GM10248 (cell line): Measurements from ENCODE around the gene AQP12B.

Experiments
- CTCF ChIA-PET: fragments of 300-600 bp; sonication (Branson Sonifier 250); formaldehyde crosslinking; extraction: SDS; loops from one replicate; lab custom pipeline; 2021; ENCODE audit warnings: antibody characterized with exemption; lab: Yijun Ruan, JAX
- POLR2A ChIA-PET: fragments of 350-650 bp; sonication (Branson Sonifier 250); formaldehyde crosslinking; extraction: SDS; loops from one replicate; lab custom pipeline; 2020; ENCODE audit warnings: antibody characterized with exemption; lab: Yijun Ruan, JAX
- DNase-seq: peaks from one replicate; pipeline ENCODE4 v3.0.0; 2012; ENCODE audit errors: extremely low spot score
- TF ChIP-seq, protein P1 (sequence below): IDR thresholded peaks from 2 replicates; pipeline ENCODE4 v1.5.1; 2012; ENCODE audit warnings: mild to moderate bottlenecking, low read depth; ENCODE audit errors: extremely low read depth, missing control alignments, control extremely low read depth

The AQP12B gene

DNA sequence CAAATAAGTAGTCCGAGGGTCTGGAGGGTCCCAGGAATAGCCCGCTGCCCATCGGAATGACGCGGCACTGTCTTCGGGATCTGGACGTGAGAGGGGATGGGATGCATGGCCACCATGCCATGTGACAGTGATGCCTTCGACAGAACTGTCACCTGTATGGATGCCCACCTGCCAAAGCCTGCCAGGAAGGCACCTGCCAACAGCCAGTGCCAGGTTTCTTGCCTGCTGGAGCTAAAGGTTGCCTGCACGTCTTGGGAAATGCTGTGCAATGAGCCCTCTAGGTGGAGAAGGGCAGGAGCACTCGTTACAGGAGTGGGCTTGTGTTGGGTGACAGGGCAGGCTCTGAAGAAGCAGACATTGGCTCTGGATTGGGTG, 36.9 kb downstream of the AQP12B start:
- POLR2A ChIA-PET = no interaction called here
- DNase-seq = peak; percentile 16
- CTCF ChIA-PET = no interaction called here
- TF ChIP-seq, protein P1, sequence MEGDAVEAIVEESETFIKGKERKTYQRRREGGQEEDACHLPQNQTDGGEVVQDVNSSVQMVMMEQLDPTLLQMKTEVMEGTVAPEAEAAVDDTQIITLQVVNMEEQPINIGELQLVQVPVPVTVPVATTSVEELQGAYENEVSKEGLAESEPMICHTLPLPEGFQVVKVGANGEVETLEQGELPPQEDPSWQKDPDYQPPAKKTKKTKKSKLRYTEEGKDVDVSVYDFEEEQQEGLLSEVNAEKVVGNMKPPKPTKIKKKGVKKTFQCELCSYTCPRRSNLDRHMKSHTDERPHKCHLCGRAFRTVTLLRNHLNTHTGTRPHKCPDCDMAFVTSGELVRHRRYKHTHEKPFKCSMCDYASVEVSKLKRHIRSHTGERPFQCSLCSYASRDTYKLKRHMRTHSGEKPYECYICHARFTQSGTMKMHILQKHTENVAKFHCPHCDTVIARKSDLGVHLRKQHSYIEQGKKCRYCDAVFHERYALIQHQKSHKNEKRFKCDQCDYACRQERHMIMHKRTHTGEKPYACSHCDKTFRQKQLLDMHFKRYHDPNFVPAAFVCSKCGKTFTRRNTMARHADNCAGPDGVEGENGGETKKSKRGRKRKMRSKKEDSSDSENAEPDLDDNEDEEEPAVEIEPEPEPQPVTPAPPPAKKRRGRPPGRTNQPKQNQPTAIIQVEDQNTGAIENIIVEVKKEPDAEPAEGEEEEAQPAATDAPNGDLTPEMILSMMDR = no peak

DNA sequence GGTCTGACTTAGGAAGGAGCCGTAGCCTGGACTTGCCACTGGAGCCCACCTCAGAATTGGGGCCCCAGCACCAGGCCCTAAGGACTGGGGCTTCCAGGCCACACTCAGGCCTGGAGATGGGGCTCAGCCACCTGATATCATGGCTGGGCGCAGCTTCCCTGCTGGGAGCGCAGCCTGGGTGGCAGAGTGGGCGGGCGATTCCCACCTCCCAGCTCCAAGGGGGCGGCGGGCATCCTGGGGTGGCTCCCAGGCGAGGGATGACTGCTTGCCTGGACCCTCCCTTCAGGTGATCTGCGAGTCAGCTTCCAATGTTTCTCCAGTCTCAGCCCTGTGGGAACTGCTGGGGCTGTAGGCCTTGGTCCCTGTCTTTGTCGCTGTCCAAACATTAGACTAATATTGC, 37.3 kb downstream of the AQP12B start:
- CTCF ChIA-PET = no interaction called here
- POLR2A ChIA-PET = no interaction called here
- TF ChIP-seq, protein P1 = no peak
- DNase-seq = peak; percentile 15

DNA sequence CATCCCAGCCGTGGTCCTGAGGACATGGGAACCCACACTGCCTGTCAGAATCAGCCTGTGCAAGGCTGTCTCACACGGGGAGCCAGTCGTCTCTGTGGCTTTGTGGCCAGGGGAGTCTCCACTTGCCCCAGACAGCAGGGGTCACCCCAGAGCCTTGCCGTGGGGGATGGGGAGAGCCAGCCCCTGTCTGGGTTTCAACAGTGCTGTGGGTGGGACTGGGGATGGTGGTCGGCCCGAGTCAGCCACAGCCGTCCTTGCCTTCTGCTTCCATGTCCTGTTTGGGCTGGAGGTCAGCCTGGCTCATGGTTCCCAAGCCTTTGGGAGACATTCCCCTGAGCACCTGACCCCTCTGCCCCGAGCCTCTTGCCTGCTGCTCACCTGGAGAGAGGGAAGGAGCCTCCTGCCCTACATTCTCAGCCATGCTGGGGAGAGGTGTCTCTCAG, 37.8 kb downstream of the AQP12B start:
- ChIA-PET POLR2A (no interaction called here), CTCF (no interaction called here)
- peak; percentile 15 for DNase-seq
- TF ChIP-seq, protein P1 = no peak

DNA sequence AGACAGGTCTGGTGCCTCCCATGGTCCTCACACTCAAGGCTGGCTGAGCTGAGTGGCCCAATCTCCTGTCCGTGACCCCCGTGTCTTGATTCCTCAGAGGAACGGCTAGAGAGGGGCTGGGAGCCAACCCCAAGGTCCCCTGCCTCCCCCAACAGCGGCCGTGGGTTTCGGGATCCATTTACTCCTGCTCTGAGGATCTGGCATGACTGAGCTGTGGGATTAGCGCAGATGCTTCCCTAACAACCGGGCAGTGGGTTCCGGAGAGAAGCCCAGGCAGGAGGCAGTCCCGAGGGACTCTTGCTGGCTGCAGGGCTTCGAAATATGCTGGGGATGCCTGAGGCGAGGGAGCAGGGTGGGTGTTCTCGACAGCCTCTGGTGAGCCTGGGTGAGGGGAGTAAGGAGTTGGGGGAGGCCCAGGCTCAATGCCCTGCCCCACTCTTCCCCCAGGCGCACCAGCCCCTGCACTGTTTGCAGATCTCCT, 38.5 kb downstream of the AQP12B start:
- CTCF ChIA-PET = no interaction called here
- POLR2A ChIA-PET = no interaction called here
- peak; percentile 6 for DNase-seq
- TF ChIP-seq, protein P1 = no peak

DNA sequence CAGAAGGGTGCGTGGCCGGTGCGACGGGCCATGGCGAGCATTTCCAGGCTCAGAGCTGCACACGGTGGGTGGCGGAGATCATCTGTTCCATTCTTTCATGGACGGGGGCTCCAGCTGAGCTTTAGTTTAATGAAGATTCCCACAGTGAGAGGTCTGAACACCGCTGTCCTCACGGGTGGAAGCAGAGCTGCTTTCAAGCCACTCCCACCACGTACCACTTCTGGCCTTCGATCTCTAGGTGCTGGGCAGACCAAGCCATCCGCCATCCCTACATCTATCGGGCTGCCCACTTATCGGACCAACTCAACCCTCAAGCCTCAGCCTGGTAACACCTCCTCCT, 38.9 kb downstream of the AQP12B start:
- DNase-seq = no peak
- ChIA-PET POLR2A (no interaction called here), CTCF (no interaction called here)
- TF ChIP-seq, protein P1 = no peak

DNA sequence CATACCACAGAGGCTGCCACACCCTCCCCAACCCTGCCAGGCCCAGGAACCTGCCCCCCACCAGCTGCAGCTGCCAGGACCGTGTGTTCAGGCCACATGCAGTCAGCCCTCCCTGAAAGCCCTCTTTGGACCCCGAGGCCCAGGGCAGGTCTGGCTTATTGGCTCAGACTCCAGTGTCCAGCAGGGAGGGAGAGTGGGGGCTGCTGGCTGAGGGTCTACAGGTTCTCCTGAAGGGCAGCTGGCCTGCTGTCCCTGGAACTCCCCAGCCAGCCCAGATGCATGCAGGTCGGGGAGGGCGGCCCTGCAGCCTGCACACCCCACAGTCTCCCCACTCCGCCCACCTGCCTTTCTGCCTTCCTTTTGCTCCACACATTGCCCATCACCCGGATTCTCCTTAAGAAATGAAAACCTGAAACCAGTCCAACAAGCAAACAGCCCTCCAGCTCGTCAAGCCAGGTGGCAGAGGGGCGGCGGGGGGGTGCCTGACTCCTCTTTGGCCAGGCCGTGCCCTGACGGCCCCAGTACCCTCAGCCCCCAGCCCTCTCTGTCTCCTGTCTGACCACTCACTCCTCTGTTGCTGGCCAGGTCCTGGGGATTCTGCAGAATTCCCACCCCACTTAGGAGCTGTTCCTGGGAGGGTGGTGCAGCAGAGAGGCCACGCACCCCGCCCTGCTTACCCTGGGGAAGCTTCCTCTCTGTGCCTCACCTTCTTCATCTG, 39.4 kb downstream of the AQP12B start:
- CTCF ChIA-PET = no interaction called here

More for the DNA sequence above, 39.4 kb downstream of the AQP12B start:
- POLR2A ChIA-PET = no interaction called here
- DNase-seq = no peak
- TF ChIP-seq, protein P1 = no peak
